ENCODE results near the gene SLC22A2.

The SLC22A2 gene

GRCh38 chr6:160274871-160275510 lies 16.4 kb upstream of the SLC22A2 start:
- DNase-seq (ENCODE audit: extremely low read depth in 1 of 2, low read depth in 1 of 2) = no peak

DNA sequence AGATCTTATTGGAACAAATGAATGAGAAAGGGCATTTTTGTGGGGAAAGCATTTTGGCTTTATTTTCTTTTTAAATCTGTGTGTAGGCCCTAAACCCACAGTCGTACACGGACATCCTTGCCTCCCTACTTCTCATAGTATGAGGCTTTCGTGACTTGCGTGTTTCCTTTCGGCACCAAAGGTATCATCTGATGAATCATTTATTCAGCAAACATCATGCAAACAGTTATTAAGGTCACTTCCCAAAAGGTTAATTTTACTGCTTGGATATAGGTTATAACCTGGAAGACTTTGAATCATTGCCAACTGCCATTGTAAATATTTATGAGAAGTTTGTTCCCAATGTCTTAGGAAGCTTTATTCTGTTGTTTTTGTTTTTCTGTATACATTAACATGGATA lies 15.1 kb upstream of the SLC22A2 start:
- no peak for DNase-seq (ENCODE audit: extremely low read depth in 1 of 2, low read depth in 1 of 2)

GRCh38 chr6:160273196-160273595 lies 14.6 kb upstream of the SLC22A2 start:
- DNase-seq (ENCODE audit: extremely low read depth in 1 of 2, low read depth in 1 of 2) = no peak

GRCh38 chr6:160272707-160273106 lies 14.1 kb upstream of the SLC22A2 start:
- no peak for DNase-seq (ENCODE audit: extremely low read depth in 1 of 2, low read depth in 1 of 2)

GRCh38 chr6:160270347-160270746 lies 11.7 kb upstream of the SLC22A2 start:
- no peak for DNase-seq (ENCODE audit: extremely low read depth in 1 of 2, low read depth in 1 of 2)

DNA sequence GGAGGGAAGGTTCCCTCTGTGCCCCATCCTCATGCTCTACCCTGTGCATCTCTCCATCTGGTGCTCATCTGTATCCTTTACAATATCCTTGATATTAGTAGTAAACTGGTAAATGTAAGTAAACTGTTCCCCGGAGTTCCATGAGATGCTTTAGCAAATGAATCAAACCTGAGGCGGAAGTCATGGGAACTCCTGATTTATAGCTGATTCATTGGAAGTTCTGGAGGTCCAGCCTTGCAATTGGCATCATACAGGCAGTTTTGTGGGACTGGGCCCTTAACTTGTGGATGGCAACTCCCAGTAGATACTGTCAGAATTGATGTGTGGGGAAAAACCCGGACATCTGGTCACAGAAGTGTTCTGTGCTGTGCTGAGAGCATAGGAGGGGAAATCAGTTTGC lies 11.2 kb upstream of the SLC22A2 start:
- DNase-seq (ENCODE audit: extremely low read depth in 1 of 2, low read depth in 1 of 2) = no peak

DNA sequence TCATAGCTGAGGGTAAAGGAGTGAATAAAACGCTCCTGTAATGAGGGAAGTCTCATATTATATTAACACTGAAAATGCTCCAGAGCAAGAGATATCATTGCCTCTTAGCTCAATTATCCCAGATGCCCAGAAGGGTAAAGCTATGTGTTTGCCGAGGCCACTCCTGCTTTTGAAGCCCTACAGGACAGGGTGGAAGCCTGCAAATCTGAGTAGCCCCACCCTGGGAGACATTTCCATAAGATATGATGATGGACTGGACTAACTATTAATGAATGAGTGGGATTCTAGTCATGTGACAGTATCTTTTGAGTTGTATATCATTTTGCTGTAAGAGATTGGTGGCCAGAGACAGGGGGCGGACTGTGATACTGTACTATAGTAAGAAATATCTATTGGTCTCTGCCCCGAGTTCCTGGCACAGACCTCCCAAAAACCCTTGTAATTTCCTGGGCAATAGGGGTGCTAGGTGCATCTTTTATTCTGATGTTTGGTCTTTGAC lies 10.5 kb upstream of the SLC22A2 start:
- no peak for DNase-seq (ENCODE audit: extremely low read depth in 1 of 2, low read depth in 1 of 2)

DNA sequence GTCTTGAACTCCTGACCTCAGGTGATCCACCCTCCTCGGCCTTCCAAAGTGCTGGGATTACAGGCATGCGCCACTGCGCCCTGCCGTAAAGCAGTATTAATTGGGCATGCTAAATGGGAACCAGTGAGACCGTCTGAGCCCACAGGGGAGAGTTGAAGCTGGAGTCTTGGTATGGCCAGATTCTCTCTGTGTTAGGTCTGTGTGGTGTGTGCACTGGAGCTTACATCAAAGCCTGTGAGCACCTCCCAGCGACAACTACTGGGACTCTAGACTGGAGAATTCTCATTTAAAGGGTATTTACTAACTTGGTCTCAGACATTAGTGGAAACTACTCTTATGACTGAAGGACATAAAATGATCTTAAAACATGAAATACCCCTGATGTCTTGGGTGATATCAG lies 8.5 kb upstream of the SLC22A2 start:
- DNase-seq (ENCODE audit: extremely low read depth in 1 of 2, low read depth in 1 of 2) = no peak

- no peak for DNase-seq (ENCODE audit: extremely low read depth in 1 of 2, low read depth in 1 of 2)
These were observed 7.4 kb upstream of the SLC22A2 start for GRCh38 chr6:160265869-160266476.

DNA sequence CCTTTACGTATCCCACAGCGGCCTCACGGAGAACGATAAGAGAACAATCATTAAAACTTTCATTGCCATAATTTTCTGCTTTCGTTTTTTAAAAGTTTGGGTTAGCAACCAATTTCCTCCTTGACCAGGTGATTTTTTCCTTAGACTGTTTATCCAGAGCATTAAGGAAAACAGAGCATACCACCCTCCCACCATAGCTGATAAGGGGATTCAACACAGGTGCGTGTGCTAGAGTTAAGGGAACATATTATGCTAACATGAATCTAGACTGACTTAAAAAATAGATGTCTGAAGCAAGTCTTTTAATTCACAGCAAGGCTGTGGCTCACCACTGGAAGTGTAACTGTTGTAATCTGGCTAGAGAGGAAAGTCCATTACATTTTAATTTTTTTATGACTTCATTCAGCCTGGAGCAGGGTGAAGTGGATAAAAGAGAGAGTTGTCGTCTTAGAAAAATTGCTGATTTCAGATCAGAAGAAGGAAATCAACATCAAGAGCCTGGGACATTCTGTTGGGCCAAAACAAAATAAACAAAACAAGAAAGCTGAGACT lies 5.5 kb upstream of the SLC22A2 start:
- DNase-seq (ENCODE audit: extremely low read depth in 1 of 2, low read depth in 1 of 2) = no peak

- no peak for DNase-seq (ENCODE audit: extremely low read depth in 1 of 2, low read depth in 1 of 2)
These were observed 4.7 kb upstream of the SLC22A2 start for GRCh38 chr6:160263196-160263939.

DNA sequence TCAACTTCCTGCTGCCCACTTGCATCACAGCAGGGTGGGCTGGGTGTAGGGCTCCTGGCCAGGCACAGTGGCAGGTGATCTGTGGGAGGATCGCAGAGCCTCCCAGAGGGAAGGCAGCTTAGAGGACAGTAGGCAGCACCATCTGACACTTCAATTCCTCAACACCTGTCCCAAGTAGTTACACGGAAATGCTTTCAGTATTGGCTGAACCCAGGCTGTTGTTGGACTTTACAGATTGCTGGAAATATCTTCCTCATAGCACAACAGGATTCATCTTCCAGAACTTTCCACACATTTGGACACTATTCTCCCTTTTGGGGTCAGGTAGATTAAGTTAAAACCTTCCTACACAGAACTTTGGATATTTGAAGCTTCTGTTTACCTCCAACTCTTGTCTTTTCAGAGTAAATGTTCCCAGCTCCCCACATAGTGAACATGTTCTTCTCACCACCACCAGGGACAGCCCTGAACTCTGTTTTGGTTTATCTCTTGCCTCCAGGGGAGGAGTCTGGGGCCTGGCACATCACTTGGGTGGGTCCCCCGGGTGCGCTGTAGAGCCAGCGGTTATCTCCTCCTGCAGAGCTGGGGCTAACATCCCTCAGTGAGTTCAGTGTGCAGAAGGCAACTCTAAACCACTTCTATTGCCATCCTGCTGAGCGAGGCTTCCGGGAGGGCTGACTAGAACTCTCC lies 3.5 kb upstream of the SLC22A2 start:
- DNase-seq (ENCODE audit: extremely low read depth in 1 of 2, low read depth in 1 of 2) = no peak

- no peak for DNase-seq (ENCODE audit: extremely low read depth in 1 of 2, low read depth in 1 of 2)
These were observed 2.3 kb upstream of the SLC22A2 start for GRCh38 chr6:160260803-160261450.

GRCh38 chr6:160260367-160260766 lies 1.7 kb upstream of the SLC22A2 start:
- DNase-seq (ENCODE audit: extremely low read depth in 1 of 2, low read depth in 1 of 2) = no peak

DNA sequence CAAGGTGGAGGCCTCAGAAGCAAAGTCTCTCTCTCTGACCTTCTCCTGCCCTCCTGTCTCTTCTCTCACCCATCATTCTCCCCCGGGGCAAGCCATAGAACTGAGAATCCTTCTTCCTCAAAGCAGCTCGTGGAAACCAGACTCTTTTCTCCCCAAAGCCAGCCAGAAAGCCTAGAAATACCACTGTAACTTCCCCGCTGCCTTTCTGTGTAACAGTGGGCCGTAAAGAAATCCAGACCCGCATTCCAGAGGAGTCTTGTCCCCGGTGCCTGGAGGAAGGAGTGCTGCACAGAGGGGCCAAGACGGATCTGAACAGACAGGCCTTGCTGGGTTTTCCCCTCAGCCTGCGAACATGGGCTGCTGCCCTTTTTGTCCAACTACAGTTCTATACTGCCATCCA lies 977 bp upstream of the SLC22A2 start:
- DNase-seq (ENCODE audit: extremely low read depth in 1 of 2, low read depth in 1 of 2) = no peak

GRCh38 chr6:160259143-160259425 lies 463 bp upstream of the SLC22A2 start:
- no peak for DNase-seq (ENCODE audit: extremely low read depth in 1 of 2, low read depth in 1 of 2)

DNA sequence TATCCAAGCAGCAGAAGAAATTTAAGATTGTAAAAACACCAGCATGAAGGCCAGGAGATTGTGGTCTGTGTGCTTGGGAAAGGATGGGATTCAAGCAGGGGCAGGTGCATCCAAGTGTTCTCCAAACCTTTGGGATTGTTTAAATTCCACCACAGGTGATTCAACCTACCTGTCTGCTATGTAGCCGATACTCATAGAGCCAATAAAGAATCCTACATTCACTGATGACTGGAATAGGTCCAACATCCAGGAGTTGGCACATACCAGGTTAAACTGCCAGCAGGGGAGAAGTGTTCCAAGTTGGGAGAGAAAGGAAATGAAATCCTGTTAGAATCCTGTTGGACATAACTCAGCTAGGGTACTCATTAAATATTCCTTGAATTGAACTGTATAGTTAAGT lies 2.2 kb downstream of the SLC22A2 start:
- DNase-seq (ENCODE audit: extremely low read depth in 1 of 2, low read depth in 1 of 2) = no peak

- DNase-seq (ENCODE audit: extremely low read depth in 1 of 2, low read depth in 1 of 2) = no peak
These were observed 3.9 kb downstream of the SLC22A2 start for GRCh38 chr6:160254467-160255312.

GRCh38 chr6:160253714-160254113 lies 4.9 kb downstream of the SLC22A2 start:
- no peak for DNase-seq (ENCODE audit: extremely low read depth in 1 of 2, low read depth in 1 of 2)

DNA sequence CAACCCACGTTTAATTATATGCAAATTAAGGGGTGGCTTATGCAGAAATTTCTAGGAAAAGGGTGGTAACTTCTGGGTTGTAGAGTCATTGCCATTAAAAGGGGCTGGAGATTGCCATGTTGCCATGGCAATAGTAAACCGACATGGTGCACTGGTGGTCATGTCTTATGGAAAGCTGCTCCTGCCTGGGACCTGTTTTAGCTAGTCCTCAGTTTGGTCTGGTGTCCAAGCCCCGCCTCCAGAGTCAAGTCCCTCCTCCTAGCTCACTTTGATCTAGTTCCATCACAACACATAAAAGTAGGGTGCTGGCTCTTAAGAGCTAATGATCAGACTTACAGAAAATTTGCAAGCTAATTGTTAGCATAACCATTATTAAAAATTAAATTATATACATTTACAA lies 5.3 kb downstream of the SLC22A2 start:
- no peak for DNase-seq (ENCODE audit: extremely low read depth in 1 of 2, low read depth in 1 of 2)
